Esophagus squamous epithelium (tissue), 5 donors: Measurements from ENCODE around the gene DCTD. TPM values are rescaled to one million over a fixed set of nuclear protein-coding genes. Genes with fewer than 3 reads are reported as not detected.

Experiments used
- DNase-seq: peaks from one replicate; lab custom pipeline; 2025; lab: John Stamatoyannopoulos, UW
- H3K27ac ChIP-seq, 4 donors: fragments of 200-600 bp; sonication (generic); one replicate each; pipeline ENCODE4 v1.5.1; 2016 to 2019; ENCODE audit warnings: mild to moderate bottlenecking in 1 of 4
- H3K27me3 ChIP-seq, 4 donors: fragments of 200-600 bp; sonication (generic); 1 replicate in 3 of 4; 2 replicates in 1 of 4; pipeline versions ENCODE4 v1.5.1 to v1.6.0; 2017 to 2021; ENCODE audit warnings: antibody characterized with exemption in 1 of 4
- H3K36me3 ChIP-seq, 3 donors: fragments of 200-600 bp; sonication (generic); one replicate each; pipeline ENCODE4 v1.5.1; 2016 to 2019
- H3K4me1 ChIP-seq, 3 donors: fragments of 200-600 bp; sonication (generic); one replicate each; pipeline ENCODE4 v1.5.1; 2017 to 2019
- H3K4me3 ChIP-seq, 4 donors: fragments of 200-600 bp; sonication (generic); 1 replicate in 3 of 4; 2 replicates in 1 of 4; pipeline ENCODE4 v1.5.1; 2016 to 2019; ENCODE audit warnings: mild to moderate bottlenecking in 2 of 4, moderate library complexity in 1 of 4
- H3K9me3 ChIP-seq, 3 donors: fragments of 200-600 bp; sonication (generic); one replicate each; pipeline ENCODE4 v1.5.1; 2016 to 2019
- POLR2A ChIP-seq, 4 donors: fragments of 450-650 bp; IDR thresholded peaks; one replicate each; pipeline ENCODE4 v1.6.1; 2017; ENCODE audit warnings: antibody characterized with exemption in 4 of 4, mild to moderate bottlenecking in 4 of 4, moderate library complexity in 3 of 4
- WGBS, 2 donors: methylation state at CpG; one replicate each; pipeline ENCODE4 v1.1.5; 2018; 5-methylcytosine and 5-hydroxymethylcytosine counted together
- intact Hi-C: fragments of 100-400 bp; cut with DNase I; formaldehyde crosslinking; loops from one replicate; pipeline ENCODE4 v1.15.0; 2022
- total RNA-seq, 4 donors: library from RNA; depleted of rRNA; stranded (reverse); fragments of >200 nt; gene quantifications; one replicate each; pipeline ENCODE4 v1.1.0, GENCODE V29; 2016
- TF ChIP-seq, protein P1 (sequence below), 6 experiments: fragments of 450-650 bp in 4 of 6; fragments of 200-600 bp in 2 of 6; sonication (generic) in 2 of 6; IDR thresholded peaks; one replicate each; pipeline ENCODE4 v1.5.1; 2016 to 2019; ENCODE audit warnings: antibody characterized with exemption in 6 of 6, mild to moderate bottlenecking in 4 of 6, moderate library complexity in 4 of 6
- donor health status: DM: yes; HTN: yes; CAD: no.

Gene DCTD
- 10 to 100 TPM; 43.6 to 72.9 (median 57.2) TPM for total RNA-seq

DNA sequence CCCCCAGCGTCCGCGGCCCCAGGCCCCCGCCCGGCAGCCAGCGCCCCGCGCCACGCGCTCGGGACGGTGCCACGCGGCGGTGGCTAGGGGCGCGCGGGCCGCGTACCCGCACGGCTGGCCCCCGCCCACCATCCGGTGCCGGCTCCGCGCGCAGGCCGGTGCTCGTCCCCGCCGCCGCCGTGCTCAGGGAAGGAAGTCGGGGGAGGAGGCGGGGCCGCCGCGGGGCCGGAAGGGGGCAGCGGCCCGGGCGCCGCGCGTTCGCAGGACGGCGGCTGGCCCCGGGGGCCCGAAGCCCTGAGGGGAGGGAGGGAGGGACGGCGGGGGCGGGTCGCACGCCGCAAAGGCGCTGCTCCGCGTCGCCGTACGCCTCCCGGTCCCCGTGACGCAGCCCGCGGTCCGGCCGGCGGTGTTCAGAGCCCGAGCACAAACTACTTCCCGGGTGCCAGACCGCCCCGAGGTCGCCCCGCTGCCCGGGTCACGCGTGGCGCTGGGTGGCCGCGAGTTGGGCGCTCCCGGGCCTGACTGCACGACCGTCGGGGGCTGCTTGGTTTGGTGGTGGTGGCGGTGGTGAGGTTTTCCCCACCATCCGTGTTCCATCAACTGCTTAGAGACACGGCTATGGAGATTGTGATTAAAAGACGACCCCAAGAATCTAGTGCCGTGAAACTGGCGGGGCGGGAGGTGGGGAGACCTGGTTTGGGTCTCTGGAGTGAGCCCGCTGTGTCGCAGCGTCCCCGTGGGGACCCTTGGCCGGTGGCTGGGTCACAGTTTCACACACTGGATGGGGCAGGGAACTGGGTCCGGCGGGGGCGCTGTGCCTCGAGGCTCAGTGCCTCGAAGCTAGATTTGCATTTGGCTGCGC lies at the start of gene DCTD:
Gene DCTD (minus strand): TSS at position 205 of the 862 bp plus-strand sequence. CDS start 1,818 bp downstream, outside the sequence.
- peak within 1 kb of the TSS; percentile 77 to 93 (median 90) for H3K4me3 ChIP-seq
- peaks cover 0 to 31% (median 7%) of the 10 kb centered on the region in 3 donors for H3K36me3 ChIP-seq
- TF ChIP-seq POLR2A (IDR thresholded peaks at IDR 0.05) = peak in 2 of 4 donors; percentile 21 to 58
- TF ChIP-seq, protein P1, sequence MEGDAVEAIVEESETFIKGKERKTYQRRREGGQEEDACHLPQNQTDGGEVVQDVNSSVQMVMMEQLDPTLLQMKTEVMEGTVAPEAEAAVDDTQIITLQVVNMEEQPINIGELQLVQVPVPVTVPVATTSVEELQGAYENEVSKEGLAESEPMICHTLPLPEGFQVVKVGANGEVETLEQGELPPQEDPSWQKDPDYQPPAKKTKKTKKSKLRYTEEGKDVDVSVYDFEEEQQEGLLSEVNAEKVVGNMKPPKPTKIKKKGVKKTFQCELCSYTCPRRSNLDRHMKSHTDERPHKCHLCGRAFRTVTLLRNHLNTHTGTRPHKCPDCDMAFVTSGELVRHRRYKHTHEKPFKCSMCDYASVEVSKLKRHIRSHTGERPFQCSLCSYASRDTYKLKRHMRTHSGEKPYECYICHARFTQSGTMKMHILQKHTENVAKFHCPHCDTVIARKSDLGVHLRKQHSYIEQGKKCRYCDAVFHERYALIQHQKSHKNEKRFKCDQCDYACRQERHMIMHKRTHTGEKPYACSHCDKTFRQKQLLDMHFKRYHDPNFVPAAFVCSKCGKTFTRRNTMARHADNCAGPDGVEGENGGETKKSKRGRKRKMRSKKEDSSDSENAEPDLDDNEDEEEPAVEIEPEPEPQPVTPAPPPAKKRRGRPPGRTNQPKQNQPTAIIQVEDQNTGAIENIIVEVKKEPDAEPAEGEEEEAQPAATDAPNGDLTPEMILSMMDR (IDR thresholded peaks at IDR 0.05) = peak in 1 of 6 experiments; percentile 33
- peak within 1 kb of the TSS; percentile 95 to 97 (median 96) for H3K27ac ChIP-seq
- H3K4me1 ChIP-seq = peaks cover 7 to 21% (median 13%) of the 10 kb centered on the region in 3 donors
- no peaks in the 10 kb centered on the region for H3K27me3 ChIP-seq
- no peaks in the 10 kb centered on the region for H3K9me3 ChIP-seq
- peak; percentile 26 for DNase-seq
- intact Hi-C loops = no loop called here
- 0% methylated on average over 9 to 11 of the region's 106 CpGs for WGBS, 2 donors

GRCh38 chr4:182960746-182961145 lies 43.6 kb upstream of the DCTD start:
- peaks cover 0 to 6% (median 0%) of the 10 kb centered on the region in 3 donors for H3K9me3 ChIP-seq
- no peak overlapping the region for H3K4me3 ChIP-seq
- intact Hi-C loops = no loop called here
- 69 to 96% methylated on average over 1 of the region's 1 CpG for WGBS, 2 donors
- H3K27ac ChIP-seq = no peak overlapping the region
- TF ChIP-seq, protein P1 (IDR thresholded peaks at IDR 0.05) = no peak
- TF ChIP-seq POLR2A (IDR thresholded peaks at IDR 0.05) = no peak
- no peaks in the 10 kb centered on the region for H3K27me3 ChIP-seq
- H3K36me3 ChIP-seq = no peaks in the 10 kb centered on the region
- no peaks in the 10 kb centered on the region for H3K4me1 ChIP-seq
- no peak for DNase-seq

- DNase-seq = no peak
- 84 to 90% methylated on average over 9 of the region's 9 CpGs for WGBS, 2 donors
- Histone ChIP-seq H3K27ac (no peak overlapping the region), H3K4me3 (no peak overlapping the region), H3K9me3 (peaks cover 0 to 6% (median 0%) of the 10 kb centered on the region in 3 donors), H3K27me3 (no peaks in the 10 kb centered on the region), H3K36me3 (no peaks in the 10 kb centered on the region), H3K4me1 (no peaks in the 10 kb centered on the region)
- no peak for TF ChIP-seq POLR2A (IDR thresholded peaks at IDR 0.05)
- TF ChIP-seq, protein P1 (IDR thresholded peaks at IDR 0.05) = no peak
- intact Hi-C loops = no loop called here
Measured at GRCh38 chr4:182960228-182960627, 43.0 kb upstream of the DCTD start.

GRCh38 chr4:182955411-182955810 lies 38.2 kb upstream of the DCTD start:
- Histone ChIP-seq H3K27me3 (no peaks in the 10 kb centered on the region), H3K4me3 (no peak overlapping the region), H3K27ac (no peak overlapping the region), H3K9me3 (peaks cover 0 to 6% (median 3%) of the 10 kb centered on the region in 3 donors), H3K4me1 (no peaks in the 10 kb centered on the region), H3K36me3 (no peaks in the 10 kb centered on the region)
- intact Hi-C loops = no loop called here
- TF ChIP-seq, protein P1 (IDR thresholded peaks at IDR 0.05) = no peak
- TF ChIP-seq POLR2A (IDR thresholded peaks at IDR 0.05) = no peak
- 84 to 94% methylated on average over 2 of the region's 2 CpGs for WGBS, 2 donors
- DNase-seq = no peak
